Brain microvascular endothelial cell (primary cell): Measurements from ENCODE around the gene GATM.
A peak's percentile ranks its signal among the peaks of the same experiment; 100 is the strongest.
"Not testable (repeated sequence)": the region's sequence is repeated elsewhere in the genome, so short reads cannot be mapped to it uniquely, and the experiment has no call there.

Source experiments
- DNase-seq: peaks from one replicate; pipeline ENCODE4 v3.0.0-alpha.2; 2020
- H3K27ac ChIP-seq: fragments of 250-450 bp; sonication (Bioruptor Pico); 2 replicates; pipeline ENCODE4 v1.5.1; 2020; ENCODE audit warnings: mild to moderate bottlenecking, moderate library complexity
- H3K27me3 ChIP-seq: fragments of 250-450 bp; sonication (Bioruptor Pico); replicated peaks from 2 replicates; pipeline ENCODE4 v1.5.1; 2020; ENCODE audit warnings: mild to moderate bottlenecking
- H3K36me3 ChIP-seq: fragments of 250-450 bp; sonication (Bioruptor Pico); replicated peaks from 2 replicates; pipeline ENCODE4 v1.5.1; 2020; ENCODE audit warnings: mild to moderate bottlenecking
- H3K4me3 ChIP-seq: 2 replicates; pipeline ENCODE4 v1.5.1; 2011; ENCODE audit warnings: low read depth, mild to moderate bottlenecking, control low read depth, low read length, moderate library complexity
- in situ Hi-C: cut with HindIII; loops from 2 replicates; pipeline ENCODE4 v1.10.0; 2017; ENCODE audit warnings: low sequenced_read_pairs, low pct_ligation_motif_present
- TF ChIP-seq, protein P1 (sequence below): IDR thresholded peaks from 2 replicates; pipeline ENCODE4 v1.5.1; 2011; ENCODE audit warnings: low read depth, mild to moderate bottlenecking, moderate library complexity, low read length, control low read depth, inconsistent platforms; ENCODE audit errors: missing control alignments

The GATM gene

GRCh38 chr15:45326280-45326679 lies 52.1 kb downstream of the GATM start:
- Histone ChIP-seq H3K36me3 (no peaks in the 10 kb centered on the region), H3K27me3 (no peaks in the 10 kb centered on the region), H3K27ac (no peak overlapping the region), H3K4me3 (no peak overlapping the region)
- TF ChIP-seq, protein P1, sequence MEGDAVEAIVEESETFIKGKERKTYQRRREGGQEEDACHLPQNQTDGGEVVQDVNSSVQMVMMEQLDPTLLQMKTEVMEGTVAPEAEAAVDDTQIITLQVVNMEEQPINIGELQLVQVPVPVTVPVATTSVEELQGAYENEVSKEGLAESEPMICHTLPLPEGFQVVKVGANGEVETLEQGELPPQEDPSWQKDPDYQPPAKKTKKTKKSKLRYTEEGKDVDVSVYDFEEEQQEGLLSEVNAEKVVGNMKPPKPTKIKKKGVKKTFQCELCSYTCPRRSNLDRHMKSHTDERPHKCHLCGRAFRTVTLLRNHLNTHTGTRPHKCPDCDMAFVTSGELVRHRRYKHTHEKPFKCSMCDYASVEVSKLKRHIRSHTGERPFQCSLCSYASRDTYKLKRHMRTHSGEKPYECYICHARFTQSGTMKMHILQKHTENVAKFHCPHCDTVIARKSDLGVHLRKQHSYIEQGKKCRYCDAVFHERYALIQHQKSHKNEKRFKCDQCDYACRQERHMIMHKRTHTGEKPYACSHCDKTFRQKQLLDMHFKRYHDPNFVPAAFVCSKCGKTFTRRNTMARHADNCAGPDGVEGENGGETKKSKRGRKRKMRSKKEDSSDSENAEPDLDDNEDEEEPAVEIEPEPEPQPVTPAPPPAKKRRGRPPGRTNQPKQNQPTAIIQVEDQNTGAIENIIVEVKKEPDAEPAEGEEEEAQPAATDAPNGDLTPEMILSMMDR, result no peak
- in situ Hi-C loops, result no loop called here
- no peak for DNase-seq

GRCh38 chr15:45320581-45321205 lies 57.7 kb downstream of the GATM start:
- Histone ChIP-seq H3K36me3 (no peaks in the 10 kb centered on the region), H3K27ac (no peak overlapping the region), H3K27me3 (no peaks in the 10 kb centered on the region), H3K4me3 (no peak overlapping the region)
- in situ Hi-C loops, result no loop called here
- TF ChIP-seq, protein P1, result no peak
- no peak for DNase-seq

DNA sequence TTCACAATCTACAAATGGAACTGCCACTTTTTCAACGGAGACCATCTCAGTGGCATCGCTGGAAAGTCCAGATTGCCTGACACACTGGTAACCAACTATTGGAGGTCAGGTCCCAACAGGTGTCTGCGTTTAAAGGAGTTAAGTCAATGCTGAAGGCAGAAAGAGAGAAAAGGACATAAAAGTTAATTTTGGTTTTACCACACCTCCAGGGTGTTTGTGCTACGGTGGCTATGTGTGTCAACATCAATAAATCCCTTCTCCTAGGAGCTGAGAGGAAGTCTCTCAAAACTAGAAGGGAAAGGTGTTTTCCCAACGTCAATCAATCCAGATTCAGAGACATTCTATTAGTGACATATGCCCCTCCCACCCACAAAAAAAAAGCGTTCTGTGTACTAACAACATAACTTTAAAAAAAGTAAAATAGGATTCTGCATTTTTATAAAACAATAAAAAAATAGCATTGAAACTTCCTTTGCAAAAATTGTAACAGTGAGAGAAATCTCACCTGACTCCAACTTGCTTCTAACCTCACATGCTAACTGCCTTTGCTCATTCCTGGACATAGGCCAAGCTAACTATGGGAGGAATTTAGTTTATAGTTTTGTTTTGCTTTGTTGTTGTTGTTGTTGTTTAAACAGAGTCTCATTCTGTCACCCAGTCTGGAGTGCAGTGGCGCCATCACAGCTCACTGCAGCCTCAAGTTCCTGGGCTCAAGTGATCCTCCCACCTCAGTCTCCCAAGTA lies 58.7 kb downstream of the GATM start:
- no peak for DNase-seq
- Histone ChIP-seq H3K36me3 (no peaks in the 10 kb centered on the region), H3K27ac (no peak overlapping the region), H3K27me3 (no peaks in the 10 kb centered on the region), H3K4me3 (no peak overlapping the region)
- in situ Hi-C loops, result no loop called here
- TF ChIP-seq, protein P1, result no peak

- Histone ChIP-seq H3K27me3 (no peaks in the 10 kb centered on the region), H3K36me3 (no peaks in the 10 kb centered on the region), H3K4me3 (no peak overlapping the region), H3K27ac (no peak overlapping the region)
- no peak for DNase-seq
- TF ChIP-seq, protein P1, result peak; percentile 25
- in situ Hi-C loops, result no loop called here
Measured at GRCh38 chr15:45314960-45315359, 63.4 kb downstream of the GATM start.

- DNase-seq, H3K27ac ChIP-seq, H3K4me3 ChIP-seq, H3K27me3 ChIP-seq, H3K36me3 ChIP-seq, in situ Hi-C loops: not testable (repeated sequence)
Measured at GRCh38 chr15:45314117-45314516, 64.2 kb downstream of the GATM start.
